HG02642 (cell line): Measurements from ENCODE around the gene POLR1D.

Experiments used
- ATAC-seq: cut with Tn5 transposase; IDR thresholded peaks from one replicate; pipeline ENCODE4 v1.9.1; 2021; ENCODE audit warnings: mild to moderate bottlenecking; ENCODE audit not compliant: unreplicated experiment, poor library complexity

POLR1D gene, protein sequence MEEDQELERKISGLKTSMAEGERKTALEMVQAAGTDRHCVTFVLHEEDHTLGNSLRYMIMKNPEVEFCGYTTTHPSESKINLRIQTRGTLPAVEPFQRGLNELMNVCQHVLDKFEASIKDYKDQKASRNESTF

DNA sequence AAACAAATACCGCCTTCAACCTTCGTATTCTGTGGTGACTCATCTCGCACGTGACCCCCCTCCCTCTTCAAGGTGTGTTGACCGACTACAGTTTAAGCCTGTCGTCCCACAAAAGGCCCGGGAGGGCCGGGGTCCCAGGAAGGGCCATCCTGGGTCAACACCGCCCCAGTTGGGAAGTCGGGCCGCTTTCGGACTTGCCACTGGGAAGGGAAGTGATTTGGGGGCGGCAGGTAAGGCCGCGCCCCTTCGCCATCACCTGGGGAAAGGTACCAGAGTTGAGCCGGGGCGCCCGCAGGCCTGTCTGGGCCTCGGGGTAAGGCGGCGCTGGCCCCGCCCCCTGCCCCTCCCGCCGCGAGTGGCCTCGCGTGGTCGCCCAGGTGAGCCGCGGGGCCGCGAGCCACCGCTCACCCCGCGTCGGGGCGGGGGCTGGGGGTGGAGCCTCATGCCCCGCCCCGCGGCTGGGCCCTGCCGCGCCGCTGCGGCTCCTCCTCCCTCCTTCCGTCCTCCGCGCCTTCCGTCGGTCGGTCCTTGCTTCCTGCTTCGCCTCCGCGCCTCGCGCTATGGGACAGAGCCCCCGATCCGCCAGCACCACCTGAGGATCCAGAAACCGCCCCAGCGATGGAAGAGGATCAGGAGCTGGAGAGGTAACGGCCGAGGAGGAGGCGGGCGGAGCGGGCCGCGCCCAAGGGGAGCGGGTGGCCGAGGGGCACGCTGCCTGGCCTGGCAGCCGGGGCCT lies at the start of gene POLR1D:
Gene POLR1D (plus strand): TSS at position 527 of the 736 bp plus-strand sequence. CDS start 92 bp downstream, at position 619.
- peak; percentile 66 for ATAC-seq

DNA sequence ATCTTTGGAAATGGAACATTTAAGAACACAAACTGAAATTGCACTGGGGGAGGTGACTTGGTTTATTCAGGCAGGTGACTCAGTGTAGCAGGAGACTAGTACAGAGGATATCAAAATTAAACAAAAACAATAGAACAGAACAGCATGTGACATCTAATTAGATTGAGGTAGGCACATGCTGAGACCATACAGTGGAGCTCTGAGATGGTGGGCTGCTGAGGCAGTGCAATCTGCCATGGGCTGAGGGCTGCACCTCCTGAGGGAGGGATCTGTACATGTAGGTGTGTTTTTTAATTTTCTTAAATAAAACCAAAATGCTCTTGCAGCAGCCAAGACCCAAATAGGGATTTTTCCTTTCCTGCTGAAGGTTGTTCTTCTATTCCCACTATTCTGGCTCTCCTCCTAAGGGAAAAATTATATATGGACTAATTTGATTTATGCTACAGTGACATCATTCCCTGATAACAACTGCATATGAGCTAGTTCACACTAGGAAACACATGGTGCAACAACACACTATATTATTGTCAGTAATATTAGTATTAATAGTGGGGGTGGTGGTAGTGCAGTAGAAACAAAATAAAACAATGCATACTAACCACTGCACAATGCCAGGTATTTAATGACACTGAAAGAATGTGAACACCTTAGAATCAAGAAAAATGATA lies 49.3 kb upstream of the POLR1D start:
- no peak for ATAC-seq

DNA sequence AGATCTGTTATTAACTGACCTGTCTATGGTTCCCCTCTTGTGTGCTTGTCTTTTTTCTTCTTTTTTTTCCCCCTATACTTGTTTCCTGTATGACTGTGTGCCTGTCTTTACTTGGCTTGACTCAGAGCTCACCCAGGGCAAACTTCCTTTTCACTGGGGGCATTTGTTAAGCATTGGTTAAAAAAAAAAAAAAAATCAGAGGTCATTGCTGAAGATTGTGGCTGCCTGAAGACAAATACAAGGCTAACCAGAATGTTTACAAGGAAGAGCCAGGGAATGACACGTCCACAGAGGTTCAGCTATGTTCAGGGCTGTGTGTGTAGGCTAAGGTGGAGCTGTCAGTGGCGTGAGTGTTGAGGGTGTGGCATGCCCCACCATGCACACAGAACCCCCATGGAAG lies 48.4 kb upstream of the POLR1D start:
- no peak for ATAC-seq

DNA sequence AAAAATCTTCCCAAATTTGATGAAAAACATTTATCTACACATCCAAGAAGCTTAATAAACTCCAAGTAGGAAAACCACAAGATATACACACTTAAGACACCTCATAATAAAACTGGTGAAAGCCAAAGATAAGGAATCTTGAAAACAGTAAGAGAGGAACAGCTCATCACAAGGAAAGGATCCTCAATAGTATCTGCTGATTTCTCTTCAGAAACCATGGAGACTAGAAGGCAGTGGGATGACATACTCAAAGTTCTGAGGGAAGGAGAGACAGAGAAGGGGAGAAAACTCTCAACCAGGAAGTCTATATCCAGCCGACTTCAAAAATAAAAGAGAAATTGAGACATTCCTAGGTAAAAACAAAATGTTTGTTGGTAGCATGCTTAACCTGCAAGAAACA lies 47.0 kb upstream of the POLR1D start:
- no peak for ATAC-seq

DNA sequence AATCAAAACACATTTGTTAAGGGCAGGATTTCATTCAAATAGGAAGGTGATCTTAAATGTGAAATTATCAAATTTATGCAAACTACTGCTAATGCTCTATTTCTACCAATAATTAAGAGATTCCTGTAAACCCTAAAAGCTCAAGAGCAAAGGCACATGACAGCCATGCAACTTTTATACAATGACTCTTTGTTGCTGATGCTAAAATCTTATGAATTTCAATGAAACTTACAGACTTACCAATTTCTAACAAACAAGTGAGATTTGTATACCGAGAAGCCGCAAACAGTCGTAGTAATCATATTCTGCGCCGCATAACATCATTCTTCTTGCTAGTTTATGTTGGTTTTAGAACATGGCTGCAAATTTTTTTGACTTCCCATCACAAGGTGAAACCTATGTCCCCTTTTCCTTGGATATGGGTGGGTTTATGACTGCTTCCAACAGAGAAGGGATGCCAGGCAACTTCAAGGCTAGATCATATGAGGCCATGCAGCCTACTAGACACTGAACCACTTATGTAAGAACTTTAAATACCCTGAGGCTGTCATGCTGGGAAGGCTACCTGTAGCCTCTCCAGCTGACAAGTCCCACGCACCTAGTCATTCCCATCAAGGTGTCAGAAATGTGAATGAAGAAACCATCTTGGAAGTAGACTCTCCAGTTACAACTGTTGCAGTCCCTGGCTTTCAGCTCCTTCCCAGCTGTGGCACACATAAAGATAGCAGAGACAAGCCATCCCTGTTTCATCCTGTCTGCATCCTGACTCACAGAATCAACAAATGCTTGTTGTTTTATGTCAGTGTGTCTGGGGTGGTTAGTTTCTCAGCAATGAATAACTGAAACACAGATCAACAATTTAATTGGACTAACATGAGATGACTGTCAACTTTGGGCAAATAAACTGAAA lies 43.3 kb upstream of the POLR1D start:
- ATAC-seq = no peak

DNA sequence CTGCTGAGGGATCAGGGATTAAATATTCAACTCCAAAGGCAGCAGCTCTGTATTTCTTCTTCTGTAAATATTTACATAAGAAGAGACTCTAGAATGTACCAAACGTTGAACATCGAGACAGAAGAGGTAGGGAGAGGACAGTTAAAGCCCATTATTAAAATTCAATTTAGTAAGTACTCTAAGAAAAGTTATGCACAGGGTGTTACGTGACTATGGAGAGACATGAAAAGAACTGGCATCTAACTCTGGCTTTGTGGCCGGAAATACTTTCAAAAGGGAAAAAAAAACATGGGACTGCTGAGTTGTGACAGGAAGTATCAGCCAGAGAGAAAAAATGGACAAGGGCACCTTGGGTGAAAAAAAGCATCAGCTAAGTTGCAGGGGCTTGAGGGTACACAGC lies 38.0 kb upstream of the POLR1D start:
- ATAC-seq = no peak

DNA sequence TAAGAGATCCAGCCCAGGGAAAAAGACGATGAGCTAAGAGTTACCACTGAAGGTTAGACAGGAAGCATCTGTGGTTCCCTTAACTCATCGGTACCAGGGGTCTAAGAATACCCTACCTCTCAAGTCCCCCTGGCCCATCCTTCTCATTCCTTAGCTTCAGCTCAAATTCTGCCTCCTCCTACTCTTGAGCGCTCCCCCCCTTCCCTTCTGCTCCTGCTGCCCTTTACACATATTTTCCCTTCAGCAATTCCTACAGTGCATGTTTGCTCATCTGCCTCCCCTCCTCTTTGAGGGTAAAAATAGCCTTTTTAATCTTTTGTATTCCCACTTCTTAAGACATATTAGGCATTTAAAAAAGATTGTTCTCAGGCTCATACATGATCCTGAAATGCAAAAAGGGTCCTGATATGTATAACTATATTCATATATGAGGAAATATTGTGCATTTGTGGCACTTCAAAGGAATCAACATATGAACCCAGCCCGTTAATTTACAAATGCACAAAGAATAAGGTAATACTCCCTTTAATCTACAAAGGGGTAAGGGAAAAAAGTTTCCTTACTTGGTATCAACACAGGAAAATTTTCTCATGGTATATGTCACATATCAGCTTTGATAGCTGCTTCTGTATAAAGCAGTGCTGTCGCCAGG lies 34.5 kb upstream of the POLR1D start:
- ATAC-seq = no peak

DNA sequence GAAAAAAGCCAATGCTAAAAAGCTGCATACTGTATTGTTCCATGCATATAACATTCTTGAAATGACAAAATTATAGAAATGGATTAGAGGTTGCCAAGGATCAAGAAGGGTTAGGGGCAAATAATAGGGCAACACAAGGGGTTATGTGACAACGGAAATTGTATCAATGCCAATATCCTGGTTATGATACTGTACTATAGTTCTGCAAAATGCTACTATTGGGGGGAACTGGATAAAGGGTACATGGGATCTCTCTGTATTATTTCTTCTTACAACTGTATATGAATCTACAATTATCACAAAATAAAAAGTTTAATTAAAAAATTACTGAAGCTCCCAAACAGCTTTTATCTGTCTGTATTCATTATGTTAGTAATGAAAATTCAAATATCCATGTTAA lies 33.3 kb upstream of the POLR1D start:
- no peak for ATAC-seq

DNA sequence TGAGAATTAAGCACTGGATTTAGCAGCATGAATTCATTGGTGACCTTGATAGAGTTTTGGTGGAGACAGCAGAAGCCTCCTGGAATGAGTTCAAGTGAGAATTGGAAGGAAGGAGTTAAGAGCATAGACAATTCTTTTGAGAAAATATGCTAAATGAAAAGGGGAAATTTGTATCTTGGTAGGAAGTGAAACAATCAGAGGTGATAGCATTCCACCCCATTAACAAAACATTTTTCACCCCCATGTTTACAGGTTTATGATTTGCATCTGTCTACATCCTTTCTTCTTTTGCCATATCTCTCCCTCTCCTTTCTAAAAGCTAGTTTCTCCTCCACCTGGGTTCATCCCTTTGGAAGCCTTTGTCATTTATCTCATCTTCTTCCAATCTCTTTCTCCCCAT lies 28.8 kb upstream of the POLR1D start:
- no peak for ATAC-seq

DNA sequence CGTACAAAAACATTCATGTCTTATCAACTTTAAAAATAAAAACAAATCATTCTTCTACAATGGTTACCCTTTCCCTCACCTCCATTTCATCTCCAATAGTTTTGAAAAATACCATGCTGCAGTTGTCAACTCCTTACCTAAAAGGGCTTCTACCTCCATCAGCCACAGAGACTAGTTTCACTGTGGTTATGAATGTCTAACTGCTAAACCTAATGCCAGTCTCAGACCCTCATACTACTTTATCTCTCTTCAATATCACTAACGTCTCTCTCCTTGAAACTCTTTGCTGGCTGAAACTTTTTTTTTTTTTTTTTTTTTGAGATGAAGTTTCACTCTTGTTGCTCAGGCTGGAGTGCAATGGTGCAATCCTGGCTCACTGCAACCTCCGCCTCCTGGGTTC lies 28.4 kb upstream of the POLR1D start:
- ATAC-seq = no peak

DNA sequence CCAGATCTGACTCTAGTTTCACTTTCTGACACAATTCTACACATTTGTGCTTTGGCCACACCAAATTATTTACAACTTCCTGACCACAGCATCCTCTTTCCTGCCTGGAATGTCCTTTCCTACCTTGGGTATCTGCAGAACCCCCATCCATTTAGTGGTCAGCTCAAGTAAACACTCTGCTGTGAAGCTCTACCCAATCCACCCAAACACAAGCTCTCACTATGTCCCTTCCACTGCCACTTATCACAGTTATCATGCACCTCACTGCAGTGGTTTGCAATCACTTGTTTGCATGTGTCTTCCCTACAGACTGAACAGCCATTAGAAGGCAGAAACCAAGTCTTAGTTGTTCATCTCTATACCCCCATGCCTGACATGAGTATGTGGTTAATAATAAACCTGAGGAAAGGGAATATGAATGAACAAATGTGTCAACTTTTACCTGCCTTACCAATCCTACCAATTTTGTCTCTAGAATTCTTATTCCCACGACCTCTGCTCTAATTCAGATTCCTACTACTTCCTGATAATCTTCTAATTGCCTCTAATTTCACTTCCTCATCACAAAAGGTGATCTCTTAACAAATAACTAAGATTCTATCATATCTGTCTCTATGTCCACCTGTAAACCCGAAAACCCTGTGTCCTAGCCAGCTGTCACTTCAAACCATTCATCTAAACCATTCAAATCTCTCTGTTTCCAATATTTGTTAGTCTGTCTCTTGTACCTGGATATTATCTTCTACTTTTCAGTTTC lies 26.5 kb upstream of the POLR1D start:
- ATAC-seq = peak; percentile 43

DNA sequence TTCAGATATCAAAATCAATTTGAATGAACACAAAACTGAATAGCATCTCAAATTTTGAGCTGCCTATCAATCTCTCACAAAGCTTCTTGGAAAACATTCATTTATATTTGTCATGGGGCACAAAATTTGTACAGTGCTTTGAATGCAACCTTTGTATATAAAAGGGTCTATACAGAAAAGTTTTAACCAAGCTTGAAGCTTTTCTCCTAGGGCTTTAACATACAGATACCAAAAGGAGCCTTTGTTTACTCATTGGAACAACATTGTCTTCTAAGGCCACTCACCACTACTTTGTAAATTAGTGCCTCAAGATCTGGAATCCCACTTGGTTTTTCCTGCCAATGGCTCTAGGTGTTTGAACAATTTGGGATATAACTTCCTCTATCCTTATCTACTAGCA lies 22.6 kb upstream of the POLR1D start:
- ATAC-seq = no peak

DNA sequence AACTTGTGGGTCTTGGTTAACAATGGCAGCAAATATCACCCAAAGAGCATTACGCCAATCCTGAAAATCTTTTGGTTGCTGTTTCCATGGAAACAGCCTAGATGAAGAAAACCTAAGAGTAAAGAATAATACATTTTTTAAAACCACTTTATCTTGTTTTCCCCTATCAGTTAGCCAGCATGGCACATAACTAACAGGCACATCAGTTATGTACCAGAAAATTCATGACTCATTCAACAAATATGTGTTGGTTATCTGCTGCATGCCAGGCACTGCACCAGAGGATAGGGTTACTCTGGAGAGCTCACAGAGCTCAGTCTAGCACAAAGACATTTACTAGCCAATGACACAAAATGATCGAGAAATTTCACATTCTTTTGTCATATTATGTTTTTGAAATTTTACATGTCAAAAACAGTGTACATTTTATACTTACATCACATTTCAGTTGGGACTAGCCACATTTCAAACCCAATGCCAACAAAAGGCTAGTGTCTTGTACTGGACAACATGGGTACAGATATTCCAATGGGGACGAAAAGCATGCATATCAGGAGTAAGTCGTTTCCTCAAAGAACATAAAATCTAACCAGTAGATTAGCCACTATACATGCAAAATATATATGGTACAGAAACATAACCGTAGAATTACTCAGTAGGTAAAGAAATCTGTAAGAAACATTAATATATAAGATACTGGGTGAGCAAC lies 21.7 kb upstream of the POLR1D start:
- ATAC-seq = no peak

DNA sequence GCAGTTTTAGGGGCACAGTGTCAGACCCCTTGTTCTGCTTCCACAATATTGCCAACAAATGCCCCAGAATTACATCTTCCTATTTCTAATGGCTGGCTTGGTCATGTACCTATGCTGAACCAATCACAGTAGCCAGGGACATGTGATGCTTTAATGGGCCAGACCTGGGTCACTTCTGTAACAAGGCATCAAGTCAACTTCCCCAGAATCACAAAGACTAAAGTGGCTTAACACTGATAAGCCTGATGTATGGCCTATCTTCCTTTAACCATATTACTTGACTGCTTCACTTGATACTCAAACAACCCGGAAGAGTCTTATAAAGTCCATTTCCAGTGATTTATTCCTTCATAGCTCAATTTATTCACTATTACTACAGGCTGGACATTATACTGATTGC lies 21.0 kb upstream of the POLR1D start:
- no peak for ATAC-seq

DNA sequence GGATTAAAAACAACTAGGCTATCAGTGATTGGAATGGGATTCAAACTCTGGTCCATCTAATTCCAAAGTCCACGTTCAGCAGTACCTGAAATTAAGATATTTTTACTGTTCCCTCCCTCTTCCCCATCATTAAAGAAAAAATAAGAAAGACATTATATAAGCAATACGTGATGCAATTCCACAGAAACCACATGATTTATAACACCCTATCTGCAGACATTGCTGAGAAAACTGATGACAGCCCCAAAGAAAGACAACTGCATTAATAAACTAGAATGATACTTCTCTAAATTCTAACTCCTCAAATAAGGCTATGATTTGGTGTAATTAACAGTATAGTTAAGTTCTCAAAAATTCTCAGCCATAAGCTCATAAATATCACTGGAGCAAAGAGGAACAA lies 20.5 kb upstream of the POLR1D start:
- no peak for ATAC-seq

DNA sequence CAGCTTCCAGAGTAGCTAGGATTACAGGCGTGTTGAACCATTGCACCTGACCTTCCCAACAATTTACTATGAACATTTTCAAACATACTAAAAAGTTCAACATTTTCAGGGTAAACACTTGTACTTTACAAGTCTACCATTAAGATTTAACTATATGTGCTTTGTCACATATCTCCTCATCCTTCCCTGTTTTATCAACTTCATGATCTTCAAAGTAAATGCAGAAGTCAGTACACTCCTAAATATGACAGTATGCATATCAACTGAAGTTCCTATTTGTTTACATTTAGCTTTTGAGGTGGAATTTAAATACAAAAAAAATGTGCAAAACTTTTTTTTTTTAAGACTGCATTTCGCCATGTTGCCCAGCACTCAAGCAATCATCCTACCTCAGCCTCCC lies 19.9 kb upstream of the POLR1D start:
- no peak for ATAC-seq

DNA sequence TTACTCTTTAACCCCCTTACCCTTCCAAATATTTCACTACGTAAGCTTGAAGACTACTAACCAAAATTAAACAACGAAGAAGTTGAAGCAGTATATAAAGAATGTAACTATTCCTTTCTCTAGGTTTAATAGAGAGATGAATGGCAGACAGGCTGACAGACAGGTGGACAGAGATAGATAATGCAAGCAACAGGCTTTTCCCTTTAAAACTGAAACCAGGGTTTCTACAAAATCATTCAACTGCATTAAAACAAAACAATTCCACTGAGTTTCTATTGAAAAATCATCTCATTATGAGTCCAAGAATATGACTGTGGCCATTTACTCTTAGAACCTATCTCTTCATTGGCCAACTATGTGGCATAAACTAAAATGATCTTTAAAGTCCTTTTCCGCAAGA lies 16.6 kb upstream of the POLR1D start:
- no peak for ATAC-seq

DNA sequence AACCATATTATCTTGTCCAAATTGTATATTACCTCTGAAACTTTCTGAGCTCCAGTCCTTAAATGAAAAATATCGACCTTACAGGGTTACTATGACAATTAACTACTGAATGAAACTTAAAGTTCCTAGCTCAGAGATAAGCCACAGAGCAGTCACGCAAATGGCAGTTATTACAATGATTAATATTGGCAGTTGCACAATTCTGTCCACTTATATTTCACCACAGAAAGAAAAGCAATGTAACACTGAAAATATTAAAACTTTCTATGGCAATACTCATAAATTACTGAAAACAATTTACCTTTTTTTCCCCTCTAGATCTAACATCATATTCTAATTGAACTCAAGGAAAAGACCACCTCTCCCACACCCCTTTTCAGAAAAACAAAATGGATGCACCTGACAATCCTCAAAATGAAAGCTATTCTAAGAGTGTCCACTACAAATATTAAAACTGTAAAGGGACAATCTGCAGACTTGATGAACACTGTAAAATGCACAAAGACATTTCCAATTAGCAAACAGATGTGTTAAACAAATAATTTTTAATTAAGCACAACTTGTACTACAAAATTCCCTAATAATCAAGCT lies 16.0 kb upstream of the POLR1D start:
- no peak for ATAC-seq

DNA sequence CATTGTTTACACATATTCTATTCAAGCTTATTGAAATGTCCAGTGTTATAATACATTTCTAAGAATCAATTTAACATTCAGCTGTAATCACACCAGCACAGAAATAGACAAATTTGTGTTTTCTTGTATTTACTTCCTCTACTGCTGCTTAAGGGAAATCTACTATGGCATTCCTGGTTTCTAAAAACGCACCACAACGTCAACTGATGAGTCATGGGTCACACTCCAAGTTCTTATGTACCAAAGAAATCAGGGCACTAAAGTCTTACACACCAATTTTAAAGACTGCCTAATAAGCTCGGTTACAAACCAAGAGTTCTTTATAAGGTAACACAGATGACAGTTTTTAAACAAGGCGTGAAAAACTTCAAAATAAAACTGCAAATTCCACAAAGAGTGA lies 14.6 kb upstream of the POLR1D start:
- no peak for ATAC-seq
